Sigmoid colon (tissue), 4 donors: Measurements from ENCODE around the gene ST14.

Experiments used
- CTCF ChIP-seq, 4 experiments: fragments of 450-650 bp in 3 of 4; fragments of 200-600 bp in 1 of 4; IDR thresholded peaks; one replicate each; pipeline ENCODE4 v1.5.1; 2016 to 2019; ENCODE audit warnings: antibody characterized with exemption in 4 of 4, mild to moderate bottlenecking in 3 of 4, moderate library complexity in 2 of 4
- EP300 ChIP-seq, 4 donors: sonication (generic); formaldehyde crosslinking; IDR thresholded peaks; one replicate each; pipeline ENCODE4 v1.6.1; 2017; ENCODE audit warnings: antibody characterized with exemption in 4 of 4
- POLR2A ChIP-seq, 2 donors: fragments of 450-650 bp; IDR thresholded peaks; one replicate each; pipeline ENCODE4 v1.6.1; 2016; ENCODE audit warnings: antibody characterized with exemption in 2 of 2, mild to moderate bottlenecking in 2 of 2, moderate library complexity in 2 of 2

GRCh38 chr11:130110339-130111108 is 49.1 kb upstream of the ST14 start:
- TF ChIP-seq CTCF (IDR thresholded peaks at IDR 0.05): no peak
- no peak for TF ChIP-seq EP300 (IDR thresholded peaks at IDR 0.05)
- TF ChIP-seq POLR2A (IDR thresholded peaks at IDR 0.05): no peak
